ENCODE results near the gene SMS. TPM values are rescaled to one million over a fixed set of nuclear protein-coding genes. Genes with fewer than 3 reads are reported as not detected.

SMS gene
- total RNA-seq, 2 donors from 2014 or later, result 57.0 to 116 TPM

DNA sequence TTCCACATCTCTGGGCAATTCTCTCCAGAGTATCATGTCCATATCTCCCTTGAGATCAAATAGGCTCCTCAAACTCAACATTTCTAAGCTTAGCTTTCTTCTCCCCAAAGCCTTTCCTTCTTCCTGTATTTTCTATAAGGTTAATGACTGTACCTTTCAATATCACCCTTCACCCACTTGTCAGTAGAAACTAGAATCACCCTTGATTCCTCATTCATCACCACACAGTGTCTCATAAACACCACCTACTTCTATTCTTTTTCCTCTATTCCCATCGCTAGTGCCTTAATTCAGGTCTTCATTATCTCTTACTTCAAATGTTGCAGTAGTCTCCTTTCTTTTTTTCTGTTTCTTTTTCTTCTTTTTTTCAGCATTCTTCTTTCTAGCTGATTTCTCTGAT lies 28.3 kb upstream of the SMS start:
- intact Hi-C loops (cut with DNase I), result no loop called here
- 85% methylated on average over 1 of the region's 1 CpG for WGBS
- H3K9me3 ChIP-seq, result no peaks in the 10 kb centered on the region
- no peak overlapping the region for H3K4me3 ChIP-seq
- H3K36me3 ChIP-seq, result no peaks in the 10 kb centered on the region
- no peaks in the 10 kb centered on the region for H3K27me3 ChIP-seq (replicated peaks; ENCODE audit: insufficient read depth)
- DNase-seq (ENCODE audit: low spot score), result no peak
- no peaks in the 10 kb centered on the region for H3K4me1 ChIP-seq (replicated peaks)
- TF ChIP-seq POLR2A (IDR thresholded peaks at IDR 0.05) (no peak), POLR2AphosphoS5 (IDR thresholded peaks at IDR 0.05) (no peak)
- TF ChIP-seq, protein P1, sequence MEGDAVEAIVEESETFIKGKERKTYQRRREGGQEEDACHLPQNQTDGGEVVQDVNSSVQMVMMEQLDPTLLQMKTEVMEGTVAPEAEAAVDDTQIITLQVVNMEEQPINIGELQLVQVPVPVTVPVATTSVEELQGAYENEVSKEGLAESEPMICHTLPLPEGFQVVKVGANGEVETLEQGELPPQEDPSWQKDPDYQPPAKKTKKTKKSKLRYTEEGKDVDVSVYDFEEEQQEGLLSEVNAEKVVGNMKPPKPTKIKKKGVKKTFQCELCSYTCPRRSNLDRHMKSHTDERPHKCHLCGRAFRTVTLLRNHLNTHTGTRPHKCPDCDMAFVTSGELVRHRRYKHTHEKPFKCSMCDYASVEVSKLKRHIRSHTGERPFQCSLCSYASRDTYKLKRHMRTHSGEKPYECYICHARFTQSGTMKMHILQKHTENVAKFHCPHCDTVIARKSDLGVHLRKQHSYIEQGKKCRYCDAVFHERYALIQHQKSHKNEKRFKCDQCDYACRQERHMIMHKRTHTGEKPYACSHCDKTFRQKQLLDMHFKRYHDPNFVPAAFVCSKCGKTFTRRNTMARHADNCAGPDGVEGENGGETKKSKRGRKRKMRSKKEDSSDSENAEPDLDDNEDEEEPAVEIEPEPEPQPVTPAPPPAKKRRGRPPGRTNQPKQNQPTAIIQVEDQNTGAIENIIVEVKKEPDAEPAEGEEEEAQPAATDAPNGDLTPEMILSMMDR (IDR thresholded peaks at IDR 0.05), result no peak
- H3K27ac ChIP-seq, result no peak overlapping the region

DNA sequence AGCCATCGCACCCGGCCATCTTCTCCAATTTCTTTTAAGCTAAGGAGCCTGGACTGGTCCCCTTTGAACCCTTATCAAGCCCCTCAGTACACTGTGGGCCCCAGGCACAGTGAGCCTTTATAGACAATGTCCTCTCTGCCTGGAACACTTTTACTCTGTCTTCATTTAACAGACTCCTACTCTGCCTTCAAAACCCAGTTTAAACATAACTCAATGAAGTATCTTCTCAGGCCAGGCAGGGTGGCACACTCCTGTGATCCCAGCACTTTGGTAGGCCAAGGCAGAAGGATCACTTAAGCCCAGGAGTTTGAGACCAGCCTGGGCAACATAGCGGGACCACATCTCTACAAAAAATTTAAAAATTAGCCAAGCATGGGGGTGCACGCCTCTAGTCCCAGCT lies 27.5 kb upstream of the SMS start:
- TF ChIP-seq POLR2A (IDR thresholded peaks at IDR 0.05) (no peak), POLR2AphosphoS5 (IDR thresholded peaks at IDR 0.05) (no peak)
- TF ChIP-seq, protein P1 (IDR thresholded peaks at IDR 0.05), result no peak
- intact Hi-C loops (cut with DNase I), result no loop called here
- Histone ChIP-seq H3K27me3 (replicated peaks; ENCODE audit: insufficient read depth) (no peaks in the 10 kb centered on the region), H3K4me3 (no peak overlapping the region), H3K4me1 (replicated peaks) (no peaks in the 10 kb centered on the region), H3K27ac (no peak overlapping the region), H3K9me3 (no peaks in the 10 kb centered on the region), H3K36me3 (no peaks in the 10 kb centered on the region)
- 88% methylated on average over 3 of the region's 4 CpGs for WGBS
- no peak for DNase-seq (ENCODE audit: low spot score)

- TF ChIP-seq, protein P1 (IDR thresholded peaks at IDR 0.05), result no peak
- no peak for TF ChIP-seq POLR2AphosphoS5 (IDR thresholded peaks at IDR 0.05)
- TF ChIP-seq POLR2A (IDR thresholded peaks at IDR 0.05), result no peak
- H3K4me1 ChIP-seq (replicated peaks), result no peaks in the 10 kb centered on the region
- no peaks in the 10 kb centered on the region for H3K9me3 ChIP-seq
- no peak for DNase-seq (ENCODE audit: low spot score)
- no peak overlapping the region for H3K27ac ChIP-seq
- H3K36me3 ChIP-seq, result no peaks in the 10 kb centered on the region
- no peak overlapping the region for H3K4me3 ChIP-seq
- no peaks in the 10 kb centered on the region for H3K27me3 ChIP-seq (replicated peaks; ENCODE audit: insufficient read depth)
- WGBS, result 25% methylated on average over 3 of the region's 3 CpGs
- intact Hi-C loops (cut with DNase I), result no loop called here
Observed at GRCh38 chrX:21926116-21926515, 14.4 kb upstream of the SMS start.

DNA sequence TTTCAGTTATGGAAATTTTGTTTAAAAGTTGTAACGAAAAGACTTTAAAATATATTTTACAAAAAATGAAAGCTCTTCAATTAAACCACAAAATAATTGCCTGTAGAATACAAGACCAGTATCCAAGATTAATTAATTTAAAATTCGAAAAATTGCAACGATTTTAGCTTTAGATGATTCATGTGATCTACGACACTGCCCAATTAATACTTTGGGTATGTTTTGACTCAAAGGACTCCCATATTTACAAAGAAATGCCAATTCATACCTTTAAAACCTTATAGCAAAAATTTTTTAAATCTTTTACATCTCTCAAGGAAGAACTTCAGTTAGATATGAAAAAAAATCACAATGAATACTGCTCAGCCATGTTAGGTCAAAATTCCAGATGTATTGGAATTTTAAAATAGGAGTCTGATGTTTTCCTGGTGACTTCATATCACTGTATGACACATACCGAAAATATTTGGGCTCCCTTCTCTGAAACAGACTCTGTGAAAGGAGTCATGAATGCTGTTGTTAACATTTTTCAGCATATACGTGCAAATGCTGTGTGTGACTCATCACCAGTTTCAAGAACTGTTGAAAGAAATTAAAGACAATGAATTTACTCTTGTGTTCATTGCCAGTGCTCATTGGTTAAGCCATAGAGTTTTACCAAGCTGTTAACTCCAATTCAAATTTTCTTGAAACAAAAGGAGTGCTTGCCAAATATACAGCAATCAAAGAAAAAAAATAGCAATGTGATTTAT lies 13.8 kb upstream of the SMS start:
- Histone ChIP-seq H3K4me3 (no peak overlapping the region), H3K36me3 (no peaks in the 10 kb centered on the region), H3K27me3 (replicated peaks; ENCODE audit: insufficient read depth) (no peaks in the 10 kb centered on the region), H3K27ac (no peak overlapping the region), H3K9me3 (no peaks in the 10 kb centered on the region), H3K4me1 (replicated peaks) (no peaks in the 10 kb centered on the region)
- no peak for TF ChIP-seq POLR2AphosphoS5 (IDR thresholded peaks at IDR 0.05)
- no peak for DNase-seq (ENCODE audit: low spot score)
- intact Hi-C loops (cut with DNase I), result no loop called here
- WGBS, result 70% methylated on average over 6 of the region's 6 CpGs

GRCh38 chrX:21929209-21929608 lies 11.3 kb upstream of the SMS start:
- no peaks in the 10 kb centered on the region for H3K4me1 ChIP-seq (replicated peaks)
- intact Hi-C loops (cut with DNase I), result no loop called here
- no peak overlapping the region for H3K27ac ChIP-seq
- H3K9me3 ChIP-seq, result no peaks in the 10 kb centered on the region
- no peak for TF ChIP-seq POLR2A (IDR thresholded peaks at IDR 0.05)
- TF ChIP-seq POLR2AphosphoS5 (IDR thresholded peaks at IDR 0.05), result no peak
- TF ChIP-seq, protein P1 (IDR thresholded peaks at IDR 0.05), result no peak
- DNase-seq (ENCODE audit: low spot score), result no peak
- 81% methylated on average over 4 of the region's 4 CpGs for WGBS
- no peak overlapping the region for H3K4me3 ChIP-seq
- no peaks in the 10 kb centered on the region for H3K27me3 ChIP-seq (replicated peaks; ENCODE audit: insufficient read depth)
- no peaks in the 10 kb centered on the region for H3K36me3 ChIP-seq
